ENCODE data around the gene METRNL. TPM values are rescaled to one million over a fixed set of nuclear protein-coding genes. Genes with fewer than 3 reads are reported as not detected.
"Not testable (repeated sequence)": the region's sequence is repeated elsewhere in the genome, so short reads cannot be mapped to it uniquely, and the experiment has no call there.

METRNL gene
- polyA plus RNA-seq, 3 donors, result 13.1 to 133 (median 29.8) TPM

- H3K4me3 ChIP-seq (replicated peaks in 1 of 3; ENCODE audit: low read depth in 2 of 3, low read length in 3 of 3), result peak overlapping the region in 1 of 3 experiments; percentile 4
- DNase-seq, result no peak
- peak overlapping the region in 3 of 7 donors; percentile 2 to 26 (median 14) for H3K27ac Mint-ChIP-seq
- H3K27me3 ChIP-seq (ENCODE audit: control insufficient read depth in 2 of 2, insufficient read depth in 2 of 2, low read length in 2 of 2), result no peaks in the 10 kb centered on the region
- peaks cover 25 to 32% of the 10 kb centered on the region in 2 donors for H3K9me3 ChIP-seq (replicated peaks in 1 of 2; ENCODE audit: control insufficient read depth in 1 of 2, insufficient read depth in 1 of 2, low read length in 2 of 2)
- intact Hi-C loops (cut with micrococcal nuclease), result loop anchor here (5.0 kb wide), 2 partner anchors 36 to 59 kb away; partner anchors contain the start of gene METRNL (in 1 of the 2)
- peaks cover 70 to 71% of the 10 kb centered on the region in 2 donors for H3K36me3 Mint-ChIP-seq
- TF ChIP-seq CTCF (IDR thresholded peaks at IDR 0.05), result no peak
- H3K4me1 Mint-ChIP-seq, result peaks cover 3% of the 10 kb centered on the region
- peaks cover 28 to 40% (median 32%) of the 10 kb centered on the region in 7 donors for H3K9me3 Mint-ChIP-seq
- peaks cover 90% of the 10 kb centered on the region for H3K79me2 ChIP-seq (ENCODE audit: insufficient read depth, low read length)
- no peaks in the 10 kb centered on the region for H3K27me3 Mint-ChIP-seq (ENCODE audit: low read depth in 3 of 3)
- H3K27ac ChIP-seq (ENCODE audit: low read depth in 1 of 2, low read length in 2 of 2), result no peak overlapping the region
- H4K20me1 ChIP-seq (ENCODE audit: insufficient read depth, low read length), result no peaks in the 10 kb centered on the region
- 100% methylated on average over 2 of the region's 3 CpGs for WGBS (ENCODE audit: insufficient coverage)
- H3K36me3 ChIP-seq (replicated peaks in 1 of 2; ENCODE audit: control insufficient read depth in 1 of 2, insufficient read depth in 2 of 2, low read length in 2 of 2), result peaks cover 32 to 62% of the 10 kb centered on the region in 2 donors
- no peak overlapping the region for H3K4me3 Mint-ChIP-seq
- H3K4me2 ChIP-seq (replicated peaks; ENCODE audit: extremely low read depth, low read length, poor library complexity, severe bottlenecking), result no peak overlapping the region
- no peak overlapping the region for H3K9ac ChIP-seq (ENCODE audit: insufficient read depth, low read length, poor library complexity, severe bottlenecking)
- no peak overlapping the region for H2AFZ ChIP-seq (ENCODE audit: insufficient read depth, low read depth, low read length, poor library complexity, severe bottlenecking)
- peaks cover 3 to 8% of the 10 kb centered on the region in 2 donors for H3K4me1 ChIP-seq (ENCODE audit: control insufficient read depth in 1 of 2, insufficient read depth in 2 of 2, low read length in 2 of 2)
Measured at GRCh38 chr17:83041305-83041704, 38.1 kb upstream of the METRNL start.

GRCh38 chr17:83042522-83043158 is 36.8 kb upstream of the METRNL start:
- WGBS (ENCODE audit: insufficient coverage), result no CpG with 5 or more reads among the region's 8 CpGs
- peaks cover 61 to 63% of the 10 kb centered on the region in 2 donors for H3K36me3 Mint-ChIP-seq
- DNase-seq, result no peak
- peaks cover 8% of the 10 kb centered on the region for H3K4me1 Mint-ChIP-seq
- Histone ChIP-seq H3K4me2 (replicated peaks; ENCODE audit: extremely low read depth, low read length, poor library complexity, severe bottlenecking) (no peak overlapping the region), H3K27ac (ENCODE audit: low read depth in 1 of 2, low read length in 2 of 2) (no peak overlapping the region), H3K36me3 (replicated peaks in 1 of 2; ENCODE audit: control insufficient read depth in 1 of 2, insufficient read depth in 2 of 2, low read length in 2 of 2) (peaks cover 24 to 48% of the 10 kb centered on the region in 2 donors), H3K9me3 (replicated peaks in 1 of 2; ENCODE audit: control insufficient read depth in 1 of 2, insufficient read depth in 1 of 2, low read length in 2 of 2) (peaks cover 28 to 32% of the 10 kb centered on the region in 2 donors), H3K9ac (ENCODE audit: insufficient read depth, low read length, poor library complexity, severe bottlenecking) (no peak overlapping the region), H3K27me3 (ENCODE audit: control insufficient read depth in 2 of 2, insufficient read depth in 2 of 2, low read length in 2 of 2) (no peaks in the 10 kb centered on the region), H4K20me1 (ENCODE audit: insufficient read depth, low read length) (no peaks in the 10 kb centered on the region), H2AFZ (ENCODE audit: insufficient read depth, low read depth, low read length, poor library complexity, severe bottlenecking) (no peak overlapping the region), H3K79me2 (ENCODE audit: insufficient read depth, low read length) (peaks cover 91% of the 10 kb centered on the region), H3K4me3 (replicated peaks in 1 of 3; ENCODE audit: low read depth in 2 of 3, low read length in 3 of 3) (no peak overlapping the region), H3K4me1 (ENCODE audit: control insufficient read depth in 1 of 2, insufficient read depth in 2 of 2, low read length in 2 of 2) (peaks cover 9 to 21% of the 10 kb centered on the region in 2 donors)
- H3K9me3 Mint-ChIP-seq, result peaks cover 28 to 47% (median 33%) of the 10 kb centered on the region in 7 donors
- TF ChIP-seq CTCF (IDR thresholded peaks at IDR 0.05), result no peak
- no peak overlapping the region for H3K4me3 Mint-ChIP-seq
- intact Hi-C loops (cut with micrococcal nuclease), result loop anchor here (5.0 kb wide), 2 partner anchors 35 to 60 kb away; partner anchors contain the start of gene METRNL (in 1 of the 2)
- peaks cover 0 to 3% (median 0%) of the 10 kb centered on the region in 3 donors for H3K27me3 Mint-ChIP-seq (ENCODE audit: low read depth in 3 of 3)
- H3K27ac Mint-ChIP-seq, result no peak overlapping the region

- H3K27me3 Mint-ChIP-seq (ENCODE audit: low read depth in 3 of 3); H4K20me1 ChIP-seq (ENCODE audit: insufficient read depth, low read length); H3K9ac ChIP-seq (ENCODE audit: insufficient read depth, low read length, poor library complexity, severe bottlenecking); H2AFZ ChIP-seq (ENCODE audit: insufficient read depth, low read depth, low read length, poor library complexity, severe bottlenecking); H3K27me3 ChIP-seq (ENCODE audit: control insufficient read depth in 2 of 2, insufficient read depth in 2 of 2, low read length in 2 of 2); H3K4me3 ChIP-seq (replicated peaks in 1 of 3; ENCODE audit: low read depth in 2 of 3, low read length in 3 of 3); H3K4me2 ChIP-seq (replicated peaks; ENCODE audit: extremely low read depth, low read length, poor library complexity, severe bottlenecking); H3K27ac ChIP-seq (ENCODE audit: low read depth in 1 of 2, low read length in 2 of 2); DNase-seq; H3K4me3 Mint-ChIP-seq: not testable (repeated sequence)
- peaks cover 53 to 57% of the 10 kb centered on the region in 2 donors for H3K36me3 Mint-ChIP-seq
- Histone ChIP-seq H3K79me2 (ENCODE audit: insufficient read depth, low read length) (peaks cover 84% of the 10 kb centered on the region), H3K36me3 (replicated peaks in 1 of 2; ENCODE audit: control insufficient read depth in 1 of 2, insufficient read depth in 2 of 2, low read length in 2 of 2) (peaks cover 18 to 40% of the 10 kb centered on the region in 2 donors), H3K9me3 (replicated peaks in 1 of 2; ENCODE audit: control insufficient read depth in 1 of 2, insufficient read depth in 1 of 2, low read length in 2 of 2) (peaks cover 28 to 32% of the 10 kb centered on the region in 2 donors), H3K4me1 (ENCODE audit: control insufficient read depth in 1 of 2, insufficient read depth in 2 of 2, low read length in 2 of 2) (peaks cover 23 to 38% of the 10 kb centered on the region in 2 donors)
- peaks cover 24% of the 10 kb centered on the region for H3K4me1 Mint-ChIP-seq
- intact Hi-C loops (cut with micrococcal nuclease), result loop anchor here (5.0 kb wide), 2 partner anchors 33 to 62 kb away; partner anchors contain the start of gene METRNL (in 1 of the 2)
- peaks cover 27 to 49% (median 33%) of the 10 kb centered on the region in 7 donors for H3K9me3 Mint-ChIP-seq
- peak overlapping the region in 2 of 7 donors; percentile 56 to 85 for H3K27ac Mint-ChIP-seq
- WGBS (ENCODE audit: insufficient coverage), result 98% methylated on average over 12 of the region's 18 CpGs
Measured at GRCh38 chr17:83044479-83044878, 34.9 kb upstream of the METRNL start.

All from CD14-positive monocyte (primary cell).